Measurements from ENCODE around the gene NME4.
"Not testable (repeated sequence)": the region's sequence is repeated elsewhere in the genome, so short reads cannot be mapped to it uniquely, and the experiment has no call there.

Gene NME4

GRCh38 chr16:379961-380761 lies 16.8 kb upstream of the NME4 start:
- TF ChIP-seq CTCF (IDR thresholded peaks at IDR 0.05; ENCODE audit: low read depth, low read length) = no peak
- DNase-seq (ENCODE audit: extremely low read depth, low read depth) = no peak

- no peak for TF ChIP-seq CTCF (IDR thresholded peaks at IDR 0.05; ENCODE audit: low read depth, low read length)
- no peak for DNase-seq (ENCODE audit: extremely low read depth, low read depth)
These were observed 16.3 kb upstream of the NME4 start for GRCh38 chr16:380762-381011.

GRCh38 chr16:381012-381788 lies 15.8 kb upstream of the NME4 start:
- TF ChIP-seq CTCF (IDR thresholded peaks at IDR 0.05; ENCODE audit: low read depth, low read length) = no peak
- DNase-seq (ENCODE audit: extremely low read depth, low read depth) = no peak

GRCh38 chr16:381789-382717 lies 14.9 kb upstream of the NME4 start, which contains the start of gene PGAP6:
TSS of gene PGAP6 (minus strand) at chr16:381978. CDS start at chr16:381821, 157 bp downstream.
- TF ChIP-seq CTCF (IDR thresholded peaks at IDR 0.05; ENCODE audit: low read depth, low read length) = no peak

GRCh38 chr16:383326-384051 lies 13.5 kb upstream of the NME4 start:
- no peak for DNase-seq (ENCODE audit: extremely low read depth, low read depth)
- no peak for TF ChIP-seq CTCF (IDR thresholded peaks at IDR 0.05; ENCODE audit: low read depth, low read length)

More at GRCh38 chr16:381789-382717, 14.9 kb upstream of the NME4 start, which contains the start of gene PGAP6:
- DNase-seq (ENCODE audit: extremely low read depth, low read depth) = no peak

GRCh38 chr16:386641-387156 lies 10.3 kb upstream of the NME4 start:
- DNase-seq (ENCODE audit: extremely low read depth, low read depth) = no peak

GRCh38 chr16:387761-388666 lies 9.0 kb upstream of the NME4 start:
- not testable (repeated sequence) for DNase-seq (ENCODE audit: extremely low read depth, low read depth)

More at GRCh38 chr16:386641-387156, 10.3 kb upstream of the NME4 start:
- no peak for TF ChIP-seq CTCF (IDR thresholded peaks at IDR 0.05; ENCODE audit: low read depth, low read length)

All from AG09319 (cell line).